Omental fat pad (tissue), 4 donors: ENCODE measurements around the gene USP44. TPM values are rescaled to one million over a fixed set of nuclear protein-coding genes. Genes with fewer than 3 reads are reported as not detected.

ENCODE experiments used
- ATAC-seq: fragments of 150-250 bp; one replicate; pipeline ENCODE4 v1.9.1; 2016; ENCODE audit warnings: mild to moderate bottlenecking, moderate library complexity; ENCODE audit not compliant: low FRiP score
- DNase-seq: peaks from one replicate; pipeline ENCODE4 v3.0.0-alpha.2; 2019; ENCODE audit warnings: low spot score
- CTCF ChIP-seq, 3 donors: fragments of 450-650 bp; IDR thresholded peaks; one replicate each; pipeline ENCODE4 v1.5.1; 2016 to 2017; ENCODE audit warnings: antibody characterized with exemption in 3 of 3, mild to moderate bottlenecking in 3 of 3, moderate library complexity in 2 of 3
- total RNA-seq, 4 donors: library from RNA; depleted of rRNA; stranded (reverse); fragments of >200 nt; gene quantifications; one replicate each; pipeline ENCODE4 v1.1.0, GENCODE V29; 2016

USP44 gene
- total RNA-seq, 4 donors from 2014 or later, result 1.3 to 4.7 (median 4.0) TPM

- no peak for DNase-seq
- no peak for ATAC-seq
These were observed 9.8 kb downstream of the USP44 start for GRCh38 chr12:95541436-95541835.

GRCh38 chr12:95538656-95539055 is 12.6 kb downstream of the USP44 start:
- TF ChIP-seq CTCF (IDR thresholded peaks at IDR 0.05), result no peak
- no peak for ATAC-seq
- no peak for DNase-seq

More at GRCh38 chr12:95541436-95541835, 9.8 kb downstream of the USP44 start:
- TF ChIP-seq CTCF (IDR thresholded peaks at IDR 0.05), result no peak

- DNase-seq (no peak), ATAC-seq (no peak)
- no peak for TF ChIP-seq CTCF (IDR thresholded peaks at IDR 0.05)
These were observed 13.3 kb downstream of the USP44 start for GRCh38 chr12:95538006-95538405.

- TF ChIP-seq CTCF (IDR thresholded peaks at IDR 0.05), result no peak
- ATAC-seq (peak; percentile 16), DNase-seq (no peak)
These were observed 17.3 kb downstream of the USP44 start for GRCh38 chr12:95533985-95534384.

- DNase-seq (no peak), ATAC-seq (peak; percentile 60)
- no peak for TF ChIP-seq CTCF (IDR thresholded peaks at IDR 0.05)
These were observed 18.4 kb downstream of the USP44 start for GRCh38 chr12:95532851-95533250.

GRCh38 chr12:95529693-95530225 is 21.5 kb downstream of the USP44 start:
- TF ChIP-seq CTCF (IDR thresholded peaks at IDR 0.05), result no peak
- ATAC-seq (no peak), DNase-seq (no peak)

- no peak for TF ChIP-seq CTCF (IDR thresholded peaks at IDR 0.05)
- ATAC-seq (no peak), DNase-seq (no peak)
These were observed 22.8 kb downstream of the USP44 start for GRCh38 chr12:95528431-95528830.
